ENCODE measurements around the gene BLID.

Gene BLID

GRCh38 chr11:122068141-122068540 is 47.9 kb downstream of the BLID start:
- H3K27me3 Mint-ChIP-seq: no peaks in the 10 kb centered on the region
- CTCF ChIA-PET: no interaction called here
- no peak overlapping the region for H3K4me3 Mint-ChIP-seq
- H3K36me3 Mint-ChIP-seq: no peaks in the 10 kb centered on the region
- DNase-seq: no peak
- no peaks in the 10 kb centered on the region for H3K4me1 Mint-ChIP-seq
- no peak overlapping the region for H3K27ac Mint-ChIP-seq
- H3K9me3 Mint-ChIP-seq: no peaks in the 10 kb centered on the region

Data from activated naive CD4-positive, alpha-beta T cell treated with anti-CD3 and anti-CD28 coated beads, Interleukin-2, amount 10 ng/mL, durations not matched to agents 7 days and 5 days (primary cell).